C4-2B (cell line): Measurements from ENCODE around the gene ALAS1.

Experiments
- ZFX ChIP-seq: fragments of 450-650 bp; IDR thresholded peaks from 2 replicates; pipeline ENCODE4 v1.6.1; 2017
- TF ChIP-seq, protein P1 (sequence below): fragments of 450-650 bp; conservative IDR thresholded peaks from 2 replicates; pipeline ENCODE4 v1.5.1; 2017; ENCODE audit warnings: mild to moderate bottlenecking

DNA sequence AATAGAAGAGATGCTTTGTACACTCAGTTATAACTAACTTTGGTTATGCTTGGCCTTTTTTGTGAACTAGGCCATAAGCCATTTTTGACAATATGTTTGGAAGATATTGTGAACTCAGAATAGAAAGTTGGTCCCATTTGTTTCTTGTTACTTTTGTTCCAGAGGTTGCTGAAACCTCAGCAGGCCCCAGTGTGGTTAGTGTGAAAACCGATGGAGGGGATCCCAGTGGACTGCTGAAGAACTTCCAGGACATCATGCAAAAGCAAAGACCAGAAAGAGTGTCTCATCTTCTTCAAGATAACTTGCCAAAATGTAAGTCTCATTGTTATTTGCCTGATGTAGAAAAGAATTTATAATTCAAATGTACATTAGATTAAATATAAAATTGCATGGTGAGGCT, 5.7 kb downstream of the ALAS1 start:
- TF ChIP-seq, protein P1, sequence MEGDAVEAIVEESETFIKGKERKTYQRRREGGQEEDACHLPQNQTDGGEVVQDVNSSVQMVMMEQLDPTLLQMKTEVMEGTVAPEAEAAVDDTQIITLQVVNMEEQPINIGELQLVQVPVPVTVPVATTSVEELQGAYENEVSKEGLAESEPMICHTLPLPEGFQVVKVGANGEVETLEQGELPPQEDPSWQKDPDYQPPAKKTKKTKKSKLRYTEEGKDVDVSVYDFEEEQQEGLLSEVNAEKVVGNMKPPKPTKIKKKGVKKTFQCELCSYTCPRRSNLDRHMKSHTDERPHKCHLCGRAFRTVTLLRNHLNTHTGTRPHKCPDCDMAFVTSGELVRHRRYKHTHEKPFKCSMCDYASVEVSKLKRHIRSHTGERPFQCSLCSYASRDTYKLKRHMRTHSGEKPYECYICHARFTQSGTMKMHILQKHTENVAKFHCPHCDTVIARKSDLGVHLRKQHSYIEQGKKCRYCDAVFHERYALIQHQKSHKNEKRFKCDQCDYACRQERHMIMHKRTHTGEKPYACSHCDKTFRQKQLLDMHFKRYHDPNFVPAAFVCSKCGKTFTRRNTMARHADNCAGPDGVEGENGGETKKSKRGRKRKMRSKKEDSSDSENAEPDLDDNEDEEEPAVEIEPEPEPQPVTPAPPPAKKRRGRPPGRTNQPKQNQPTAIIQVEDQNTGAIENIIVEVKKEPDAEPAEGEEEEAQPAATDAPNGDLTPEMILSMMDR, result no peak
- no peak for TF ChIP-seq ZFX
